ENCODE results near the gene RAD17.
"Not testable (repeated sequence)": the region's sequence is repeated elsewhere in the genome, so short reads cannot be mapped to it uniquely, and the experiment has no call there.

GRCh38 chr5:69435276-69435884 is 65.8 kb downstream of the RAD17 start:
- TF ChIP-seq CTCF (IDR thresholded peaks at IDR 0.05; ENCODE audit: poor library complexity, severe bottlenecking); REST (IDR thresholded peaks at IDR 0.05; ENCODE audit: borderline replicate concordance): not testable (repeated sequence)

Data from neural cell (in vitro differentiated cells).